ENCODE results near the gene E2F8.

The E2F8 gene

GRCh38 chr11:19281041-19281440, 40.3 kb upstream of the E2F8 start:
- Histone ChIP-seq H3K27ac (ENCODE audit: low read depth, low read length) (no peak overlapping the region), H3K36me3 (ENCODE audit: low read length) (no peaks in the 10 kb centered on the region), H3K9ac (ENCODE audit: low read length) (no peak overlapping the region), H3K79me2 (ENCODE audit: insufficient read depth, low read length) (no peaks in the 10 kb centered on the region), H3F3A (ENCODE audit: insufficient read depth) (no peaks in the 10 kb centered on the region), H2AFZ (ENCODE audit: low read depth, low read length, severe bottlenecking) (no peak overlapping the region), H4K20me1 (ENCODE audit: low read depth, low read length) (no peaks in the 10 kb centered on the region), H3K9me2 (replicated peaks; ENCODE audit: insufficient read depth, low read length) (no peaks in the 10 kb centered on the region), H3K4me2 (ENCODE audit: low read depth, low read length, poor library complexity, severe bottlenecking) (no peak overlapping the region), H3K4me3 (ENCODE audit: insufficient read depth, low read length, poor library complexity, severe bottlenecking) (no peak overlapping the region), H3K27me3 (ENCODE audit: low read length) (no peaks in the 10 kb centered on the region), H3K9me3 (ENCODE audit: insufficient read depth, low read length) (no peaks in the 10 kb centered on the region)
- no peak for TF ChIP-seq EZH2phosphoT487 (conservative IDR thresholded peaks at IDR 0.05; ENCODE audit: low read length)
- TF ChIP-seq CTCF (IDR thresholded peaks at IDR 0.05; ENCODE audit: insufficient read depth, low read length, poor library complexity, severe bottlenecking) = no peak

- Histone ChIP-seq H4K20me1 (ENCODE audit: low read depth, low read length) (no peaks in the 10 kb centered on the region), H3F3A (ENCODE audit: insufficient read depth) (no peaks in the 10 kb centered on the region), H3K79me2 (ENCODE audit: insufficient read depth, low read length) (no peaks in the 10 kb centered on the region), H3K9ac (ENCODE audit: low read length) (no peak overlapping the region), H3K27ac (ENCODE audit: low read depth, low read length) (no peak overlapping the region), H2AFZ (ENCODE audit: low read depth, low read length, severe bottlenecking) (no peak overlapping the region), H3K4me2 (ENCODE audit: low read depth, low read length, poor library complexity, severe bottlenecking) (no peak overlapping the region), H3K9me3 (ENCODE audit: insufficient read depth, low read length) (no peaks in the 10 kb centered on the region), H3K9me2 (replicated peaks; ENCODE audit: insufficient read depth, low read length) (no peaks in the 10 kb centered on the region), H3K36me3 (ENCODE audit: low read length) (no peaks in the 10 kb centered on the region), H3K4me3 (ENCODE audit: insufficient read depth, low read length, poor library complexity, severe bottlenecking) (no peak overlapping the region), H3K27me3 (ENCODE audit: low read length) (no peaks in the 10 kb centered on the region)
- TF ChIP-seq CTCF (IDR thresholded peaks at IDR 0.05; ENCODE audit: insufficient read depth, low read length, poor library complexity, severe bottlenecking) = no peak
- TF ChIP-seq EZH2phosphoT487 (conservative IDR thresholded peaks at IDR 0.05; ENCODE audit: low read length) = no peak
Observed at GRCh38 chr11:19279451-19279850, 38.7 kb upstream of the E2F8 start.

GRCh38 chr11:19276859-19277808, 36.4 kb upstream of the E2F8 start:
- Histone ChIP-seq H2AFZ (ENCODE audit: low read depth, low read length, severe bottlenecking) (no peak overlapping the region), H3K36me3 (ENCODE audit: low read length) (no peaks in the 10 kb centered on the region), H3K9me3 (ENCODE audit: insufficient read depth, low read length) (no peaks in the 10 kb centered on the region), H3K9ac (ENCODE audit: low read length) (no peak overlapping the region), H3K27me3 (ENCODE audit: low read length) (no peaks in the 10 kb centered on the region), H3K9me2 (replicated peaks; ENCODE audit: insufficient read depth, low read length) (no peaks in the 10 kb centered on the region), H3K27ac (ENCODE audit: low read depth, low read length) (no peak overlapping the region), H3K79me2 (ENCODE audit: insufficient read depth, low read length) (no peaks in the 10 kb centered on the region), H4K20me1 (ENCODE audit: low read depth, low read length) (no peaks in the 10 kb centered on the region), H3K4me3 (ENCODE audit: insufficient read depth, low read length, poor library complexity, severe bottlenecking) (no peak overlapping the region), H3F3A (ENCODE audit: insufficient read depth) (no peaks in the 10 kb centered on the region), H3K4me2 (ENCODE audit: low read depth, low read length, poor library complexity, severe bottlenecking) (no peak overlapping the region)
- TF ChIP-seq EZH2phosphoT487 (conservative IDR thresholded peaks at IDR 0.05; ENCODE audit: low read length) (no peak), CTCF (IDR thresholded peaks at IDR 0.05; ENCODE audit: insufficient read depth, low read length, poor library complexity, severe bottlenecking) (no peak)

All from SU-DHL-6 (cell line).